CD4-positive, alpha-beta T cell treated with Interleukin-15 for 1 hour (primary cell): ENCODE measurements around the gene ZNF70.
"Not testable (repeated sequence)": the region's sequence is repeated elsewhere in the genome, so short reads cannot be mapped to it uniquely, and the experiment has no call there.

Experiments used
- DNase-seq: peaks from one replicate; pipeline ENCODE4 v3.0.0-alpha.2; 2020

The ZNF70 gene

DNA sequence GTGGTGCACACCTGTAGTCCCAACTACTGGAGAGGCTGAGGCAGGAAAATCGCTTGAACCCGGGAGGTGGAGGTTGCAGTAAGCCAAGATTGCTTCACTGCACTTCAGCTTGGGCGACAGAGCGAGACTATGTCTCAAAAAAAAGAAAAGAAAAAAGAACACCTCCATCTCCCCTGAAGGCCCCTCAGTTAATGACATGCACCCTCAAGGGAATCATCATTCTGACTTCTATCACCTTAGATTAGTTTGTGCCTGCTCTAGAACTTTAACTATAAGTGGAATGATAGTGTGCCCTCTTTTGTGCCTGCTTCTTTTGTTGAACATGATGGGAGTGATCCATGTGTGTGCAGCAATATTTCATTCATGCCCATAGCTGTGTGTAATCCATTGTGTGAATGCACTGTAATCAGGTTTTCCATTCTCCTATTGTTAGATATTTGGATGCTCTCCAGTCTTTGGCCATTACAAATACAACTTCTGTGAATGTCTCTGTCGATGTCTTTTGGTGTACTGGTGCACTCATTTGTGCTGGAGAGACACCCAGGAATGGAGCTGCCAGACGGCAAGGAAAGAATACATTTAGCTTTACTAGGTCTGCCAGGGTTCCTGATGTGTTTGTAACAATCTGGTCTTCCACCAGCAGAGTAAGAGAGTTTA lies 4.2 kb upstream of the ZNF70 start:
- DNase-seq, result no peak

DNA sequence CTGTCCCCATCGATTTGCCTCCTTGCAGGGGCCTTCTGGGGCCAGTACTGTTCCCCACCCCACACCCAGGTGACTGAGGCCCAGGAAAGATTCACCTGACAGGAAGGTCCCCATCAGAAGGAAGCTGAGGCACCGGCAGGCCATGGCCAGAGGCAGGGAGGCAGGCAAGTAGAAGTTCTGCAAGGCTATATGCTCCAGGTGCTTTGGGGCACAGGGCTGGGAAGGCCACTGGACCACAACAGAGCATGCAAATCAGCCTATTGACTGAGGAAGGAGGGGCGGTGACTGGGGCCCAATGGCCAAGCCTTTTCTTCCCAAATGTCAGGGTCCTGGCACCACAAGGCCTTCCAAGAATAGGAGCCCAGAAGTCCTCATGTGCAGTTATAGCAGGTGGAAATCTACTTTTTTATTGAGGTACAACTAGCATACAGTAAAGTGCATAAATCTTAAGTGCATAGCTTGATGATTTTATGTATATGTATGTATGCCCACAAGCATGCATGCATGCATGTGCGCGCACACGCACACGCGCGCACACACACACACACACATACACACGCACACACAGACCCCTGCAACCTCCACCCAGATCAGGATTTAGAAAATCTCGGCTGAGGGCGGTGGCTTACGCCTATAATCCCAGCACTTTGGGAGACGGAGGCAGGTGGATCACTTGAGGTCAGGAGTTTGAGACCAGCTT lies 3.5 kb upstream of the ZNF70 start, which contains the start of gene VPREB3:
Gene VPREB3, minus strand, starts transcription at position 206 of the 700 bp plus-strand sequence. Its CDS starts 62 bp downstream, at position 144.
- no peak for DNase-seq

DNA sequence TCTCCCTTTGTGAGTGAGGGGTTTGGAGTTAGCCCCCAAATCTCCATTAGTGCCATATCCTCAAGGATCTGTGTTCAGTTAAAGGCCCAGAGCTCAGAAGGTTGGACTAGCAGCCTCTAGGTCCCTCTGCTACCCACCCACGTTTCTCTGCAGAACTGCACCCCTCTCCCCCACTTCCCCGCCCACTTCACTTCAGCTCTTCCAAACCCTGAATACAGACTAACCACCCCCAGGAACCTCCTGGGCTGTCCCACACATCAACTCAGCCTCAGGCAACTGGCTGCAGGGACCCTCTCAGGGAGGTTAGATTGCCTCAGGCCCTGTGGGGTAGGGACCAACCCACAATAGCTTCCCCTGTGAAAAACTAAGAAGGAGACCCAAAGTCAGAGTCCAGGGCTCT lies 2.5 kb upstream of the ZNF70 start:
- DNase-seq, result no peak

DNA sequence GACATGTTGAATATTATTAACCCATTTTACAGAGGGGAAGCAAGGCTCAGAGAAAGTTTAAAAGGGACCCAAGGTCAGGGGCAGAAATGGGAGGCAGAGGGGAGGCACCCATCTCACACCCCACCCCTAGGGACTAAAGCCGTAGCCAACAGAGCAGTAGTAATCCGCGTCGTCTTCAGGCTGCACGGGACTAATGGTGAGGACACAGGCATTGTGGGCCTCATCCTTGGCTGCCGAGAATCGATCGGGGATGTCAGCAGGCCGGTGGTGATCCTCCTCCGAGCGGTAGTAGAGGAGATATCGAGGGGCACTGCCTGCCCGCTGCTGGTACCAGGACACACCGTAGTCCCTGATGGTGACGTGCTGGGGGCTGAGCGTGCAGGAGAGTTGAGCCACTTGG lies 1.8 kb upstream of the ZNF70 start:
- peak; percentile 38 for DNase-seq

DNA sequence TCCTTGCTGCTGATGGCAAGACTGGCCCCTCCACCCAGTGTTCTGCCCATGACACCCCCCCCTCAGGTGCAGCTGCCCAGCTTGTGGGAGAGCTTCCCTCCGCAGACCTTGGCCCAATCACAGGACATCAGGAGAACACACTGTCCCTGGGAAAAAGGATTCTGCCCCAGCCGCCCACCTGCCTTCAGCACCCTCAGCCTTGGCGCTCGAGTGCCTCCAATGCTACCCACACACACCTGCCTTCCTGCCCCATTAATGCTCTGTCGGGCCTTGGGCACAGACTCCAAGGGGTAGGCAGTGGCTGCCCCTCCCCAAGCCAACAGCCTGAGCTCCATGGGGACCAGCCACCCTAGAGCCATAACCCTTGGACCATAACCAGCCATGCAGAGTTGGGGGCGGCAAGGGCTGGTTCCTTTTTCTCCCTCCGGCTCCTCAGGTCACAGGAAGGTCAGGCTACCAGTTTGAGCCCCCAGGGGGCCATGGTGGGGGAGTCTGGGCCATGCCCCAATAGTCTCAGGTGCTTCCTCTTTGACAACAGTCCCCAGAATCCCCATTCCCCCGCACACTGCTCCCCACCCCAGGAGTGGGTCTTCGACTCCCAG lies 1.3 kb upstream of the ZNF70 start:
- DNase-seq, result peak; percentile 81

DNA sequence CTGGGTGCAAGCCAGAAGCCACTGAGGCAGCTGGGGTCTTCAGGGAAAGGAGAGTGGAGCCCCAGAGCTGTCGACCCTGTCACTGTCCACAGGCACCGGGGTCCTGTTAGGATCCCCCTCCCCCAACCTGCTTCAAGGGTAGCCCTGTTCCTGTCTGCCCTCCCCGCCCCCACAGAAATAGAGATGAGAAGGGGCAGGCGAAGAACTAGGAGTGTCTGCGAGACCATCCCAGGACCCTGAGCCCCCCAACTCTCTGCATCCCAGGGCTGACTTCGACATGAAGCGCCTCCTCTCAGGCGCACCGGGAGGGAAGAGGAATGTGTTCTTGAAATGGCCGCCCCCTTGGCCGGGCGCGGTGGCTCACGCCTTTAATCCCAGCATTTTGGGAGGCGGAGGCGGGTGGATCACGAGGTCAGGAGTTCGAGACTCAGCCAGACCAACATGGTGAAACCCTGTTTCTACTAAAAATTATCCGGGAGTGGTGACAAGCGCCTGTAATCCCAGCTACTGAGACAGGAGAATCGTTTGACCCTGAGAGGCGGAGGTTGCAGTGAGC lies 607 bp upstream of the ZNF70 start:
- no peak for DNase-seq

DNA sequence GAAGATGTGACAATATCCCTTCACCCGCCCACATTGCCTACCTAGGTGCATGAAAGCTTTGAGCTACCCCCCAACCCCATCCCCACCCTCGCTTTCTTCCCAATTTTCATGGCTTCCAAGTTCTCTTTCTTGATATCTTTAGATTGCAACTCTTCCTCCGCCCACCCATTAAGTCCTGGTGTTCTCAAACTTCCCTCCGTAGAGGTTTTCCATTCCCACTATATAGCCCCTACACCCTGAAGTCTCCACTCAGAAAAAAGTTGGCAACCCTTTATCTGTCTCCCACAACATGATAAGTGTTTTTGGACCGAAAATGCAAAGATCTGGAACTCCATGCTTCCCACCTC lies 572 bp downstream of the ZNF70 start:
- no peak for DNase-seq

DNA sequence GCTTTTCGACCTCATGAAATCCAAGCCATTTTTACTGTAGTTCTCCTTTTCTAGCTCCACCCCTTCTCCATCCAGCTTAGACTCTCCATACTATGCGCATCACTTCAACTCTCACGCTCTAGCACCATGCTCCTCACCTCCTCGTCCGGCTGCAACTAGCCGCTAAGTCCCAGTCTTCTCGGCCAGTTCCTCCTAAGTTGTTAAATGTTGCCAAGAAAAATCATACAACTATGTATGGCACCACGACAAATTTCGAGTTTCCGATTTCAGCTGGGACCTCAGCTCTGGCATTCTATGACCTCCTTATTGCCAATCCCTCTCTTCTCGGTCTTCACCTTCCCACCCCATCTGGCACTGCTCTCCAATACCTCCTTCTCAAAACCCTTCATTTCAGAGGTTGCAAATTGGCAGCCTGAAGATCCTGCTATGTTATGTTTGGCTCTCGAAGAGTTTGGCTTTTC lies 1.0 kb downstream of the ZNF70 start:
- DNase-seq, result no peak

DNA sequence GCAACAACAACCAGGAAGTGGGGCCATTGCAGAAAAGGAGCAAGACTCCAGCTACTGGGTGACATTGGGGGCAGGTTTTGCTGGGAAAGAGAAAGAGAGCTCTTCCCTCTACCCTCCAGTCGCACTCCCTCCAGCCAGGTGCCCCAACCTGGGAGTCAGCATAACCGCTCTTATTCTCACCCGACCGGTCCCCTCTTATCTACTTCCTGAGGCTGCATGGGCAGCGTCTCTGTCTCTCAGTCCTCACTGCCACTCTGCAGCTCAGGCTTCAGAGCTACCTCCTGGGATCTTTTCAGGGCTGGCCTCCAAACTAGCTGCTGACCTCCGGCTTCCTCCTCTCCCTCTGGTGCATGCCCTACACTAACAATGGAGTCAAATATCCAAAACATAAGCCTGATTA lies 5.1 kb downstream of the ZNF70 start:
- no peak for DNase-seq

DNA sequence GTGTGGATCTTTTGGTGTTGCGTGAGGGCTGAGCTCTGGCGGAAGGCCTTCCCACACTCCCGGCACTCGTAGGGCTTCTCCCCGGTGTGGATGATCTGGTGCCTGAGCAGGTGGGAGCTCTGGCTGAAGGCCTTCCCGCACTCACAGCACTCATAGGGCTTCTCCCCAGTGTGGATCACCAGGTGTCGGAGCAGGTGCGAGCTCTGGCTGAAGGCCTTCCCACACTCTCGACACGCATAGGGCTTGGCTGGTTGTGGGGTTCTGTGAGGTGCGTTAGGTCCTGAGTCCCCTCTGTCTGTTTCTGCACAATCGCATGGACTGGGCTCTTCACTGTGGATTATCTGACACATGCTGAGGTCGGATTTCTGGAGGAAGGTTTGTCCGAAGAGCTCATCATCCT lies 6.4 kb downstream of the ZNF70 start:
- DNase-seq, result no peak

DNA sequence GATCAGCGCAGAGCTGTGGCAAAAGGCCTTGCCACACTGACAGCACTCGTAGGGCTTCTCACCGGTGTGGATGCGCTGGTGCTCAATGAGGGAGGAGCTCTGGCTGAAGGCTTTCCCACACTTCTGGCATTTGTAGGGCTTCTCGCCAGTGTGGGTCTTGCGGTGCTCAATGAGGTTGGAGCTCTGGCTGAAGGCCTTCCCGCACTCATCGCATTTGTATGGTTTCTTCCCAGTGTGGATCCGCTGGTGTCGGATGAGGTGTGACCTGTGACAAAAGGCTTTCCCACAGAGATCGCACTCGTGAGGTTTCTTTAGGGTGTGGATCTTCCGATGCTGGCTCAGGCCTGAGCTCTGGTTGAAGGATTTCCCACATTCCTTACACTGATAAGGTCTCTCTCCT lies 6.9 kb downstream of the ZNF70 start:
- no peak for DNase-seq

DNA sequence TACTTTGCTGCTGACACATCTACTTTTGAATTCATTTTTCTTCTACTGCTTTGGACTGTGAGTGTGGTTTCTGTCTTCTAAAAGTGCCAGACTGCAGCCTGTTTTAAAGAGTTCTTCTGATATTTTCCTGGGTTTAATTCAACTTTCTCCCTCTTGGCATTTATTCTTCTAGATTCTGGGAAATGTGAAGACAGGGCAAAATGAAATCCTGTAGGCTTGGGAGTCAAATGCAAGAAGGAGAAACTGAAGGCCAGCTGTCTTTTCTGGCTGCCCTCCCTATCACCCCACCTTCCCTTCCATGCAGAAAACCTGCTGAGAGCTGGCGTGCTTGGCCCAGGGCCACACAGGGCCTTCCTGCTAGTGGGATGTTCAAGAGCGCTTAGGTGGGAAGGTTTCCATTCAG lies 7.6 kb downstream of the ZNF70 start:
- no peak for DNase-seq

DNA sequence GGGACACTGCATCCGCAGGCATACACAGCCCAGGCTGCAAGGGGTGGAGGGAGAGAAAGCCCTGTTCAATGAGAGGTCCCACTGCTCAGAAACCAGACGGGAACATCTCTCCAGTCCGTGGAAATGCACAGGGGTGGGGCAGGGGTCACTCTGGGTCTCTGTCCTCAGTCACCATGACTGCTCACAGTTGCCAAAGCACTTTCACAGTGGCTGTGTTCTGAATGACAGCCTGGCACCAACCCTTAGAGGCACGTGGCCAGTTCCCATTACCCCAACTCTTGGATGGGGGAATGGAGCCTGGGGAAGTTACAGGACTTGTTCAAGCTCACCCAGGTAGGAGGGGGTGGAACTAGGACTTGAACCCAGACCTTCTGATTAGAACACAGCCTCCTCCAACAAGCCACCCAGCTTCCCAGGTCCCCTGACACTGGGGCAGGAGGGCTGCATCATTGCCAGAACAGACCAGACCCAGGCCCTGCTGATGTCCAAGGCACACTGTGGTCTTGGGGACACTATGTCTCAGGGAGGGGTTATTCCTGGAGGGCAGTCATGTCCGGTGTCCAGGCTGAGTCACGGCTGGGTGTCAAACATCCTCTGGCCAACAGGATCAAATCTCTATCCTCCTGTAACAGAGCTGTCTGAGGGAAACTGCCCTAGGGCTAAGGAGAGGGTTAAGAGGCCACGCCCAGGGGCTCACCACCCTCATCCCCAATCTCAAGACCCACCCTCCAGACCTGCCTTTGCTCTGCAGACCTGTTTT lies 8.2 kb downstream of the ZNF70 start:
- no peak for DNase-seq

DNA sequence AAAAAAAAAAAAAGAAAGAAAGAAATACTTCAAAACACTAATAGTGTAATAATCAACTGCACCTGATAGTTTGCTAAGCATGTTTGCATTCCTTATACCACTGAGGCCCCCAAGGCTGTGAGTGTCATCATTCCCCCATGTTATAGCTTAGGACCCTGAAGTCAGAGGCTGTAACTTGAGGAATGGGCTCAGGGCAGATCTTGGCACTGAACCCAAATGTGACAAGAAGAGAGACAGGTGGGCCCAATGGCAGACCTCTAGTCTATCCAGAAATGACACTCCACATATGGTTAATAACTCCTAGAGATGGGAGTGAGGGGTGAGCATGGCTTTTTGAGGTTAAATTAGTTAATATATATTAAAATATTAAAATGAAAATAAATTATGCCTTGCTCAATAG lies 13.2 kb downstream of the ZNF70 start:
- no peak for DNase-seq

DNA sequence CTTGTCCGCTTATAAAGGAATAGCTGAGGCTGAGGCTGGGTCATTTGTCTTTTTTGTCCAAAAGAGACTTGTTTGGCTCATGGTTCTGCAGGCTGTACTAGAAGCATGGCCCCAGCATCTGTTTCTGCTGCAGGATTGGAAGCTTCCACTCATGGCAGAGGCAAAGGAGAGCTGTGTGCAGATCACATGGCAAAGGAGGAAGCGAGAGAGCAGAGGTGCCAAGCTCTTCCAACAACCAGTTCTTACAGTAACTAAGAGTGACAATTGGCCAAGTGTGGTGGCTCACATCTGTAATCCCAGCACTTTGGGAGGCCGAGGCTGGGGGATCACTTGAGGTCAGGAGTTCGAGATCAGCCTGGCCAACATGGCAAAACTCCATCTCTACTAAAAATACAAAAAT lies 22.8 kb downstream of the ZNF70 start:
- not testable (repeated sequence) for DNase-seq

DNA sequence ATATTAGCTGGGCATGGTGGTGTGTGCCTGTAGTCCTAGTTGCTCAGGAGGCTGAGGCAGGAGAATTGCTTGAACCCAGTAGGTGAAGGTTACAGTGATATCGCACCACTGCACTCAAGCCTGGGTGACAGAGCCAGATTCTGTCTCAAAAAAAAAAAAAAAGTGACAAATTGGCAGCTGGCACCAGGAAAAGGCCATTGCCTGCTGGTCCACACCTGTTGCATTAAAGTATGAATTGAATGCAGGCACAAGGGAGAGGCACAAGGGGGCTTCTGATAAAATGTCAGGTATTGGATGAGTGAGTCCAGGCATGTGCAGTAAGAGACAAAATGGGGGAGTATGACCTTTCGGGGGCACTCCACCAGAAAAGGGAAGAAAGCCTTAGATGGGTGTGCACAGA lies 28.2 kb downstream of the ZNF70 start:
- DNase-seq, result no peak

DNA sequence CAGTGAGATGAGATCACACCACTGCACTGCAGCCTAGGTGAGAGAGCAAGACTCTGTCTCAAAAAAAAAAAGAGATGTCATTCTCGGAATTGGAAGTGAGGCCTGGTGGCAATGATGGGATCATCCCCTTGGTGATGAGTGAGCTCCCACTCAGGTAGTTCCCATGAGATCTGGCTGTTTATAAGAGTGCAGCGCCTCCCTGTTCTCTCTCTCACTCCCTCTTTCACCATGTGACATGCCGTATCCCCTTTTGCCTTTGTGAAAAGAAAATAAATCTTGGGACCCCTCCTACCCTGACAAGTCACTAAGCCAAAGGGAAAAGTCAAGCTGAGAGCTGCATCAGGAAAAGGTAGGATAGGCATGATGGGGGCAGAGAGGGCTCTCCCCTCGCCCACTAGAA lies 28.8 kb downstream of the ZNF70 start:
- DNase-seq, result no peak

DNA sequence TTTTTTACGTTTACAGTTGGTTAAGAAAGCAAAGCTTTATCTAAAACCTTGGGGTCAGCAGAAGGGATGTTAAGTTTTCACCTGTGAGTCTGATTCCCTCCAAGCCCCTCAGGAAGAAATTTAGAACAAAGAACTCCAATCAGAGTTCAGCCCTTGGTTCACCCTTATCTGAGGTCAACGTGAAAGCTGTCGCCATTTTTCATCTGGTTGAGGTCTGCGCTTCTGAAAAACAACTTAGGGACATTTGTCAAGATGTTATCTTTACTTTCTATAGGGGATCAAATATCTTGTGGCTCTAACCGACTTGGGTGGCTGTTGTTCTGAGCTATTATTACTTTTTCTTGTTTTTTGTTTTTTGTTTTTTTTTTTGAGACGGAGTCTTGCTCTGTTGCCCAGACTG lies 30.1 kb downstream of the ZNF70 start:
- DNase-seq, result no peak

DNA sequence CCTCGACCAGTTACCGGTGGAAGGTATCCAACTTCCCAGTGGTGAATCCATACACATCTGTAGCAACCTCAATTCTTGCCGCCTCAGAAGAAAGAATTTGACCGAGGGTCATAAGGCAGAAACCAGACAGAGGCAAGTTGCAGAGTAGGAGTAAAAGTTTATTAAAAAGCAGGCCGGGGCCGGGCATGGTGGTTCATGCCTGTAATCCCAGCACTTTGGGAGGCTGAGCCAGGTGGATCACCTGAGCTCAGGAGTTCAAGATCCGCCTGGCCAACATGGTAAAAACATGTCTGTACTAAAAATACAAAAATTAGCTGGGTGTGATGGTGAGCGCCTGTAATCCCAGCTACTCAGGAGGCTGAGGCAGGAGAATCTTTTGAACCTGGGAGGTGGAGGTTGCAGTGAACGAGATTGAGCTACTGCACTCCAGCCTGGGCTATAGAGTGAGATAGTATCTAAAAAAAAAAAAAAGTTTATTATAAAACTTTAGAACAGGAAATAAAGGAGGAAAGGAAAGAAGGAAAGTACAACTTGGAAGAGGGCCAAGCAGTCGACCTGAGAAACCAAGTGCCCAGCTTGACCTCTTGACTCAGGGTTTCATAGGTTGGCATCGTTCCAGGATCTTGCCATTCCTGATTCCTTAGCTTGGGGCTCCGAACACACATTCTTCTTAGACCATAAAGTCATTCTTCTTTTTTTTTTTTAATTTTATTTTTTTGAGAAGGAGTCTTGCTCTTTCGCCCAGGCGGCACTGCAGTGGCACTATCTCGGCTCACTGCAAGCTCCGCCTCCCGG lies 32.3 kb downstream of the ZNF70 start:
- DNase-seq, result no peak

DNA sequence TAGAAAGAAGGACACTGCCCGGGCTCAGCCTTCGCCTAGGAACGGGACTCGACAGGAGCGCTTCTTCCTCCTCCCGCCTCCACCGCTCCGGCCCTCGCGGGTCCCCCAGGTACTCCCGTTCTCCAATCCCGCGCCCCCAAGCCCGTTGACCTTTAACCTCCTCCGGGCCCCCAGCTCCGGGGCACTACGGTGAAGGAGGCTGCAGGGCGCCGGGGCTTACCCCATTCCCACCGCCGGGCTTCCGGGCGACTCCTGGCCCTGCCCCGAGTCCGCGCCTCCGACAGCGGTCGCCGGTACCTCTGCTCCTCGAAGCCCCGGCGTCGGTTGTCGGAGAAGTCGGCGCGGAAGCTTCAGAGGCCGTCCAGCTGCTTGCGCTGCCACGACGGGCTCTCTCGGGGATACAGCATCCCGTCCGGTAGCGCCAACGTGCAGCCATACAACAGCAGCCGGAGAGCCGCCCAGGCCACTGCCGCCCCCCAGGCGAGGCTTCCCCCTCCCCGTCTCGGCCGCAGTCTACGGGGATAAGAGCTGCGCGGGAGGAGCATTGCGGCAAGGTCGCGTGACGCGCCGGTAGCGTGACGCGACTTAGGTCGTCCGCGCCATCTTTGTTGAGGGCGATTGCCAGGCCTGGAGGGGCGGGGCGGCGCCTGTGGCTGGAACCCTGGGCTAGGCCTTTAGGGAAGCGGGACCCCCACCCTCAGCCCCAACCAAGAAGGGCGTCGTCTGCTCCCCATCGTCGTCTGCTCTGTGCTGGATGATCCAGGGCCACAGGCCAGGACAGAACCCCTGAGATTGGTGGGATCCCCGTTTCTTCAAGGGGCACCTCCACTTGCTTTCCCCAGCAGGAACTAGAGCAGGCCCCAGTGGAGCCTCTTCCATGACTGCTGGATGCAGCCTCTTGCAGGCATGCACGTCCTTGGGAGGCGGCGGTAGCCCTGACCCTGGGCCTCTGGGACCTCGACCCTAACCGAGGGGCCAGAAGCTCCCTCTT lies 33.8 kb downstream of the ZNF70 start:
- DNase-seq, result peak; percentile 85

DNA sequence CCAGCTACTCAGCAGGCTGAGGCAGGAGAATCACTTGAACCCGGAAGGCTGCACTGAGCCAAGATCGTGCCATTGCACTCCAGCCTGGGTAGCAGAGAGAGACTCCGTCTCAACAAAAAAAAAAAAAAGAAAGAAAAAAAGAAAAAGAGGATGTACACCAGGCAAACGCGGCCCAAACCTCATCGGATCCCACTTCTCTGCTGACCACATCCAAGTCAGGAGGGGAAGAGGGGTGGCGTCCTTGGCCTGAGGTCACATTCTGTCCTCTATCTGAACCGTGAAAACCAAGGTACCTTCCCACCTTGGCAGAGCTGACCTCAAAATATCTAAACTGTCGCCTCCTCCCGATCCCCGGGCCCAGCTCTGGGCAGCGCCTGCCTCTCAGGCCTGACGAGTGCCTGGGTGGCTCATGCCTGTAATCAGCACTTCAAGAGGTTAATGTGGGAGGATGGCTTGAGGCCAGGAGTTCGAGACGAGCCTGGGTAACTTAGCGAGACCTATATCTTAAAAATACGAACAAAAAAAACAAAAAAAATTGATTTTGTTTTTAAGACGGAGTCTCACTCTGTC lies 35.0 kb downstream of the ZNF70 start:
- DNase-seq, result no peak
